GM19467 (cell line): ENCODE measurements around the gene SMAD1.
"Not testable (repeated sequence)": the region's sequence is repeated elsewhere in the genome, so short reads cannot be mapped to it uniquely, and the experiment has no call there.

Source experiments
- ATAC-seq: cut with Tn5 transposase; IDR thresholded peaks from one replicate; pipeline ENCODE4 v1.9.1; 2021; ENCODE audit warnings: mild to moderate bottlenecking, moderate library complexity; ENCODE audit not compliant: unreplicated experiment

Gene SMAD1

GRCh38 chr4:145525291-145525740 lies 43.7 kb downstream of the SMAD1 start:
- no peak for ATAC-seq

- no peak for ATAC-seq
Measured at GRCh38 chr4:145527773-145528172, 46.1 kb downstream of the SMAD1 start.

GRCh38 chr4:145528601-145529000 lies 46.9 kb downstream of the SMAD1 start:
- no peak for ATAC-seq

- no peak for ATAC-seq
Measured at GRCh38 chr4:145530189-145530588, 48.5 kb downstream of the SMAD1 start.

- ATAC-seq = no peak
Measured at GRCh38 chr4:145530662-145531061, 49.0 kb downstream of the SMAD1 start.

GRCh38 chr4:145531223-145531622 lies 49.6 kb downstream of the SMAD1 start:
- no peak for ATAC-seq

- no peak for ATAC-seq
Measured at GRCh38 chr4:145531859-145532258, 50.2 kb downstream of the SMAD1 start.

GRCh38 chr4:145533001-145533400 lies 51.3 kb downstream of the SMAD1 start:
- ATAC-seq = no peak

- not testable (repeated sequence) for ATAC-seq
Measured at GRCh38 chr4:145533415-145533814, 51.8 kb downstream of the SMAD1 start.

GRCh38 chr4:145533961-145534360 lies 52.3 kb downstream of the SMAD1 start:
- no peak for ATAC-seq

- no peak for ATAC-seq
Measured at GRCh38 chr4:145535202-145535601, 53.5 kb downstream of the SMAD1 start.

- ATAC-seq = no peak
Measured at GRCh38 chr4:145536044-145536443, 54.4 kb downstream of the SMAD1 start.

- no peak for ATAC-seq
Measured at GRCh38 chr4:145538596-145538995, 56.9 kb downstream of the SMAD1 start.

GRCh38 chr4:145539671-145540070 lies 58.0 kb downstream of the SMAD1 start:
- ATAC-seq = no peak

GRCh38 chr4:145540235-145540634 lies 58.6 kb downstream of the SMAD1 start:
- no peak for ATAC-seq

GRCh38 chr4:145541346-145541745 lies 59.7 kb downstream of the SMAD1 start:
- no peak for ATAC-seq

GRCh38 chr4:145545031-145545430 lies 63.4 kb downstream of the SMAD1 start:
- ATAC-seq = no peak

GRCh38 chr4:145545538-145546174 lies 64.0 kb downstream of the SMAD1 start:
- ATAC-seq = no peak

- ATAC-seq = no peak
Measured at GRCh38 chr4:145546175-145546915, 64.7 kb downstream of the SMAD1 start.

GRCh38 chr4:145551660-145552059 lies 70.0 kb downstream of the SMAD1 start:
- ATAC-seq = no peak

GRCh38 chr4:145552181-145552822 lies 70.6 kb downstream of the SMAD1 start:
- peak; percentile 74 for ATAC-seq

- ATAC-seq = no peak
Measured at GRCh38 chr4:145553375-145553774, 71.7 kb downstream of the SMAD1 start.
